Fibroblast of lung (primary cell): ENCODE results near the gene FBXW11. TPM values are rescaled to one million over a fixed set of nuclear protein-coding genes. Genes with fewer than 3 reads are reported as not detected.

Source experiments
- DNase-seq, 2 donors: peaks; one replicate each; pipeline versions ENCODE4 v3.0.0 to v3.0.0-alpha.2; 2010; ENCODE audit warnings: low read depth in 2 of 2
- H2AFZ ChIP-seq: 2 replicates; pipeline ENCODE4 v1.5.1; 2012; ENCODE audit warnings: low read length, control low read depth, inconsistent platforms
- H3K27ac ChIP-seq: 2 replicates; pipeline ENCODE4 v1.5.1; 2011; ENCODE audit warnings: low read length, control low read depth; ENCODE audit not compliant: insufficient read depth
- H3K27me3 ChIP-seq: 2 replicates; pipeline ENCODE4 v1.5.1; 2011; ENCODE audit warnings: mild to moderate bottlenecking, low read length; ENCODE audit not compliant: control insufficient read depth, insufficient read depth
- H3K36me3 ChIP-seq: 2 replicates; pipeline ENCODE4 v1.5.1; 2011; ENCODE audit warnings: low read length; ENCODE audit not compliant: control insufficient read depth, insufficient read depth
- H3K4me1 ChIP-seq: 2 replicates; pipeline ENCODE4 v1.5.1; 2011; ENCODE audit warnings: low read length; ENCODE audit not compliant: control insufficient read depth, insufficient read depth; ENCODE audit errors: extremely low read depth
- H3K4me2 ChIP-seq: 2 replicates; pipeline ENCODE4 v1.5.1; 2011; ENCODE audit warnings: low read length, control low read depth; ENCODE audit not compliant: insufficient read depth; ENCODE audit errors: extremely low read depth
- H3K4me3 ChIP-seq, 4 experiments: fragments of 200-600 bp in 1 of 4; sonication (generic) in 1 of 4; replicated peaks in 1 of 4; 2 replicates each; pipeline ENCODE4 v1.5.1; 2011 to 2016; ENCODE audit warnings: low read length in 4 of 4, low read depth in 3 of 4, mild to moderate bottlenecking in 3 of 4, control low read depth in 2 of 4, inconsistent platforms in 1 of 4, mixed read lengths in 1 of 4; ENCODE audit not compliant: insufficient read depth in 1 of 4; ENCODE audit errors: control extremely low read depth in 1 of 4
- H3K79me2 ChIP-seq: 2 replicates; pipeline ENCODE4 v1.5.1; 2012; ENCODE audit warnings: mild to moderate bottlenecking, low read length, inconsistent platforms; ENCODE audit not compliant: control insufficient read depth, insufficient read depth
- H3K9ac ChIP-seq: 2 replicates; pipeline ENCODE4 v1.5.1; 2011; ENCODE audit warnings: mild to moderate bottlenecking, low read length, control low read depth; ENCODE audit not compliant: insufficient read depth
- H3K9me3 ChIP-seq: 2 replicates; pipeline ENCODE4 v1.5.1; 2012; ENCODE audit warnings: low read depth, low read length; ENCODE audit not compliant: control insufficient read depth, insufficient read depth
- H4K20me1 ChIP-seq: 2 replicates; pipeline ENCODE4 v1.5.1; 2011; ENCODE audit warnings: low read length; ENCODE audit not compliant: control insufficient read depth, insufficient read depth; ENCODE audit errors: extremely low read depth
- EZH2 ChIP-seq: IDR thresholded peaks from 2 replicates; pipeline ENCODE4 v1.5.1; 2012; ENCODE audit warnings: low read length, control low read depth, mild to moderate bottlenecking; ENCODE audit errors: missing control alignments
- polyA plus RNA-seq, 2 donors: library from polyadenylated mRNA; depleted of rRNA in 1 of 2; stranded (reverse) in 1 of 2; unstranded in 1 of 2; fragments of >200 nt; gene quantifications; 2 replicates each; pipeline ENCODE4 v1.2.1, GENCODE V29; 2011 to 2012; ENCODE audit warnings: missing spikeins in 1 of 2
- total RNA-seq: library from RNA; depleted of rRNA; stranded (reverse); fragments of >200 nt; gene quantifications from 2 replicates; pipeline ENCODE4 v1.2.1, GENCODE V29; 2014
- TF ChIP-seq, protein P1 (sequence below), 2 donors: IDR thresholded peaks in 1 of 2; conservative IDR thresholded peaks in 1 of 2; 1 replicate in 1 of 2; 2 replicates in 1 of 2; pipeline ENCODE4 v1.5.1; 2011 to 2012; ENCODE audit warnings: low read length in 2 of 2, control low read depth in 1 of 2, inconsistent platforms in 1 of 2, low read depth in 1 of 2, mild to moderate bottlenecking in 1 of 2

The FBXW11 gene
- total and polyA plus RNA-seq, 2 donors (not counting 1 experiment from before 2014, with no cell fraction given): 52.6 to 113 TPM

DNA sequence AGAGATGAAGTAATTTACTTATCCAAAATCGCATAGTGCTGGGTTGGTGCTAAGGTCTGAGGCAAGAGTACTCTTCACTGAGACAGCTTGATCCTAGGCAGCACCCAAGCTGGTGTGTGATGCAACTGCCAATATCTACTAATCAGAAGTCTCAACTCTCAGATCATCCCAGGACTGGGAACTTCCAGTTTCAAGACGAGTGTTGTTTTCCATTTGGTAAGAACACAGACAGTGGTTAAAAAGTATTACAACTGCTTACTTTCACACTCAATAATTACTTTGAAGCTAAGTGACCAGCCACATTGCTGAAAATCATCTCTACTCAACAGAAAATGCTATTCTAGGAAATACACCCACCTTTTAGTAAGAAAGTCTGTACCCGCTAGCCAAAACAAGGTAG is 45.3 kb downstream of the FBXW11 start:
- no peak overlapping the region for H3K9ac ChIP-seq
- no peaks in the 10 kb centered on the region for H3K36me3 ChIP-seq
- peaks cover 11% of the 10 kb centered on the region for H3K4me1 ChIP-seq
- H3K9me3 ChIP-seq: no peaks in the 10 kb centered on the region
- no peaks in the 10 kb centered on the region for H3K27me3 ChIP-seq
- H4K20me1 ChIP-seq: no peaks in the 10 kb centered on the region
- H3K79me2 ChIP-seq: peaks cover 71% of the 10 kb centered on the region
- H3K27ac ChIP-seq: no peak overlapping the region
- H2AFZ ChIP-seq: no peak overlapping the region
- TF ChIP-seq, protein P1, sequence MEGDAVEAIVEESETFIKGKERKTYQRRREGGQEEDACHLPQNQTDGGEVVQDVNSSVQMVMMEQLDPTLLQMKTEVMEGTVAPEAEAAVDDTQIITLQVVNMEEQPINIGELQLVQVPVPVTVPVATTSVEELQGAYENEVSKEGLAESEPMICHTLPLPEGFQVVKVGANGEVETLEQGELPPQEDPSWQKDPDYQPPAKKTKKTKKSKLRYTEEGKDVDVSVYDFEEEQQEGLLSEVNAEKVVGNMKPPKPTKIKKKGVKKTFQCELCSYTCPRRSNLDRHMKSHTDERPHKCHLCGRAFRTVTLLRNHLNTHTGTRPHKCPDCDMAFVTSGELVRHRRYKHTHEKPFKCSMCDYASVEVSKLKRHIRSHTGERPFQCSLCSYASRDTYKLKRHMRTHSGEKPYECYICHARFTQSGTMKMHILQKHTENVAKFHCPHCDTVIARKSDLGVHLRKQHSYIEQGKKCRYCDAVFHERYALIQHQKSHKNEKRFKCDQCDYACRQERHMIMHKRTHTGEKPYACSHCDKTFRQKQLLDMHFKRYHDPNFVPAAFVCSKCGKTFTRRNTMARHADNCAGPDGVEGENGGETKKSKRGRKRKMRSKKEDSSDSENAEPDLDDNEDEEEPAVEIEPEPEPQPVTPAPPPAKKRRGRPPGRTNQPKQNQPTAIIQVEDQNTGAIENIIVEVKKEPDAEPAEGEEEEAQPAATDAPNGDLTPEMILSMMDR (conservative IDR thresholded peaks at IDR 0.05 in 1 of 2, IDR thresholded peaks at IDR 0.05 in 1 of 2; ENCODE audit: low read depth in 1 of 2, low read length in 2 of 2): no peak
- no peak for TF ChIP-seq EZH2
- H3K4me2 ChIP-seq: no peak overlapping the region
- H3K4me3 ChIP-seq: no peak overlapping the region
- DNase-seq: no peak

DNA sequence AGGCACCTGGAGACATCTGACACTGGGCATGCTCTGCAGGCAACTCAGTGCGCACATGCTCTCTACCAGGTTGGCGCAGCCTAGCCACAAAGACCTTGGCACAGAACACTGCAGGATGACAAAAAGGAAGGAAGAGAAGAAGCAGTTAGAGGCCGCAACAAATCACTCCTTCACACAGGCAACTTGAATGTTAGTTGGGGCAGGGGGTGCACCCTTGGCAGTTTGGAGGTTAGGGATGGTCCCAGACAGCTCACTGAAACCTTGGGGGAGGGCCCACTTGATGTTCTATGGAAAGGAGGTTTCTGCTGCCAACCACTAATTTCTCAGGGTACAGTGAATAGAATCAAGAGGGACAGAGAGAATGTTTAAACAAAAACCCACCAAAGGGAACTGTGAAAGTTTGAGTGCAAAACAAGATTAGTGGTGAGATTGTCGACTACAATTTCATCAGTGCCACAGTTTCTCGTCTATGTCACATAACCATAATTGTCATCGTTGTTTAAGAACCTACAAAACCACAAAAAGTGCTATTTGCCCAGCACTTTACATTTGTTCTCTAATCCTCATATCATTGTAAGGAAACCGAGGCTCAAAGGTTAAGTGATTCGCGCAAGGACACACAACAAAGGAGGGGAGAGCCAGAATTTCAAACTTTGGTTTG is 48.7 kb downstream of the FBXW11 start:
- Histone ChIP-seq H3K27ac (no peak overlapping the region), H3K79me2 (peaks cover 69% of the 10 kb centered on the region), H3K4me2 (no peak overlapping the region), H2AFZ (no peak overlapping the region), H3K27me3 (no peaks in the 10 kb centered on the region), H3K4me3 (no peak overlapping the region), H4K20me1 (no peaks in the 10 kb centered on the region), H3K9me3 (no peaks in the 10 kb centered on the region), H3K9ac (no peak overlapping the region), H3K36me3 (no peaks in the 10 kb centered on the region), H3K4me1 (peaks cover 24% of the 10 kb centered on the region)
- TF ChIP-seq EZH2: no peak
- TF ChIP-seq, protein P1 (conservative IDR thresholded peaks at IDR 0.05 in 1 of 2, IDR thresholded peaks at IDR 0.05 in 1 of 2; ENCODE audit: low read depth in 1 of 2, low read length in 2 of 2): no peak
- DNase-seq: peak in 1 of 2 donors; percentile 23

DNA sequence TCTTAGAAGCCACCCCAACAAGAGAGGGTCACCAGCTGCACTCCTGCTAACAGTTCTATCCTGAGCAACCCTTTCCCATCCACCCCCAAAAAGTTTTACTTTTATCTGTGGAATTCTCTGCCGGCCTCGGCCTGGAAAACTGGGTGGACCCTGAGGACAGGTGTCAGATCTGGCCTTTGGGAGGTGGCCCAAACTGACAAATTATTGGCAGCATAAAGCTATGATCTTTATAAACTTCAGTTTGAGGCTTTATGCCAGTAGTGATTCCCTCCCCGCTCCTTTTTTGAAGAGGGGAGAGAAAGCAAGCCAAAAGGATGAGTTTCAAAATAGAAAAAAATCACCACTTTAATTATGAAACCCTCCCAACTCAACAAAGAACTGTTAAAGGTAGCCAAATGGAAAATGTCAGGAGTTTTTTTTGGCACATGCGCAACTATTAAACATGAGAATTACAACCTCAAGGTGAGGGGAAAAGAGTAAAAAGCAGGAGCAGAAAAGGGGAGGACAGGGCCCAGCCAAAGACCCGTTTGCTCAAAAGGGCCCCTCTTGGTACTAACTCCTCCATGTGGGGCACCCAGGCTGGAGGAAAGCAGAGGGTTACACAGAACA is 49.4 kb downstream of the FBXW11 start:
- no peaks in the 10 kb centered on the region for H3K27me3 ChIP-seq
- no peaks in the 10 kb centered on the region for H3K36me3 ChIP-seq
- no peak overlapping the region for H3K4me3 ChIP-seq
- peak overlapping the region; percentile 33 for H3K4me2 ChIP-seq
- H2AFZ ChIP-seq: no peak overlapping the region
- no peak for TF ChIP-seq EZH2
- TF ChIP-seq, protein P1 (conservative IDR thresholded peaks at IDR 0.05 in 1 of 2, IDR thresholded peaks at IDR 0.05 in 1 of 2; ENCODE audit: low read depth in 1 of 2, low read length in 2 of 2): no peak
- peaks cover 24% of the 10 kb centered on the region for H3K4me1 ChIP-seq
- no peaks in the 10 kb centered on the region for H3K9me3 ChIP-seq
- no peak overlapping the region for H3K27ac ChIP-seq
- no peaks in the 10 kb centered on the region for H4K20me1 ChIP-seq
- H3K79me2 ChIP-seq: peaks cover 69% of the 10 kb centered on the region
- no peak for DNase-seq
- H3K9ac ChIP-seq: no peak overlapping the region
